ENCODE measurements around the gene SFTPB.
"Not testable (repeated sequence)": the region's sequence is repeated elsewhere in the genome, so short reads cannot be mapped to it uniquely, and the experiment has no call there.

The SFTPB gene

GRCh38 chr2:85681372-85681763, 13.4 kb upstream of the SFTPB start:
- ATAC-seq (replicated peaks; ENCODE audit: extremely low read depth, poor library complexity, severe bottlenecking) (no peak), DNase-seq (ENCODE audit: low spot score in 2 of 2) (no peak)
- Mint-ChIP-seq H3K36me3 (ENCODE audit: insufficient read depth) (no peaks in the 10 kb centered on the region), H3K9me3 (no peaks in the 10 kb centered on the region), H3K27ac (ENCODE audit: low read depth) (peak overlapping the region; percentile 30), H3K4me3 (peak overlapping the region; percentile 50), H3K27me3 (no peaks in the 10 kb centered on the region), H3K4me1 (peaks cover 4% of the 10 kb centered on the region)

- peaks cover 4% of the 10 kb centered on the region for H3K4me1 Mint-ChIP-seq
- DNase-seq (ENCODE audit: low spot score in 2 of 2) = no peak
- H3K27me3 Mint-ChIP-seq = no peaks in the 10 kb centered on the region
- peak overlapping the region; percentile 50 for H3K4me3 Mint-ChIP-seq
- ATAC-seq (replicated peaks; ENCODE audit: extremely low read depth, poor library complexity, severe bottlenecking) = no peak
- H3K27ac Mint-ChIP-seq (ENCODE audit: low read depth) = peak overlapping the region; percentile 30
- no peaks in the 10 kb centered on the region for H3K36me3 Mint-ChIP-seq (ENCODE audit: insufficient read depth)
- H3K9me3 Mint-ChIP-seq = no peaks in the 10 kb centered on the region
These were observed 12.8 kb upstream of the SFTPB start for GRCh38 chr2:85680707-85681371.

- H3K36me3 Mint-ChIP-seq (ENCODE audit: insufficient read depth) = no peaks in the 10 kb centered on the region
- no peaks in the 10 kb centered on the region for H3K27me3 Mint-ChIP-seq
- DNase-seq (ENCODE audit: low spot score in 2 of 2) (peak; percentile 61 to 79), ATAC-seq (replicated peaks; ENCODE audit: extremely low read depth, poor library complexity, severe bottlenecking) (peak; percentile 83)
- H3K9me3 Mint-ChIP-seq = no peaks in the 10 kb centered on the region
- H3K27ac Mint-ChIP-seq (ENCODE audit: low read depth) = no peak overlapping the region
- H3K4me1 Mint-ChIP-seq = peaks cover 4% of the 10 kb centered on the region
- no peak overlapping the region for H3K4me3 Mint-ChIP-seq
These were observed 11.0 kb upstream of the SFTPB start for GRCh38 chr2:85678794-85679672.

GRCh38 chr2:85678377-85678776, 10.4 kb upstream of the SFTPB start:
- Mint-ChIP-seq H3K4me3 (no peak overlapping the region), H3K27ac (ENCODE audit: low read depth) (no peak overlapping the region), H3K27me3 (no peaks in the 10 kb centered on the region), H3K4me1 (peaks cover 4% of the 10 kb centered on the region), H3K9me3 (no peaks in the 10 kb centered on the region), H3K36me3 (ENCODE audit: insufficient read depth) (no peaks in the 10 kb centered on the region)
- DNase-seq (ENCODE audit: low spot score in 2 of 2) (no peak), ATAC-seq (replicated peaks; ENCODE audit: extremely low read depth, poor library complexity, severe bottlenecking) (no peak)

- H3K27me3 Mint-ChIP-seq = no peaks in the 10 kb centered on the region
- no peaks in the 10 kb centered on the region for H3K9me3 Mint-ChIP-seq
- ATAC-seq (replicated peaks; ENCODE audit: extremely low read depth, poor library complexity, severe bottlenecking) (no peak), DNase-seq (ENCODE audit: low spot score in 2 of 2) (no peak)
- no peaks in the 10 kb centered on the region for H3K4me1 Mint-ChIP-seq
- H3K36me3 Mint-ChIP-seq (ENCODE audit: insufficient read depth) = no peaks in the 10 kb centered on the region
- no peak overlapping the region for H3K4me3 Mint-ChIP-seq
- no peak overlapping the region for H3K27ac Mint-ChIP-seq (ENCODE audit: low read depth)
These were observed 8.0 kb upstream of the SFTPB start for GRCh38 chr2:85675866-85676548.

GRCh38 chr2:85675427-85675826, 7.4 kb upstream of the SFTPB start:
- no peaks in the 10 kb centered on the region for H3K27me3 Mint-ChIP-seq
- no peak overlapping the region for H3K4me3 Mint-ChIP-seq
- H3K4me1 Mint-ChIP-seq = no peaks in the 10 kb centered on the region
- H3K36me3 Mint-ChIP-seq (ENCODE audit: insufficient read depth) = no peaks in the 10 kb centered on the region
- H3K9me3 Mint-ChIP-seq = no peaks in the 10 kb centered on the region
- H3K27ac Mint-ChIP-seq (ENCODE audit: low read depth) = no peak overlapping the region
- ATAC-seq (replicated peaks; ENCODE audit: extremely low read depth, poor library complexity, severe bottlenecking) (no peak), DNase-seq (ENCODE audit: low spot score in 2 of 2) (no peak)

GRCh38 chr2:85674417-85674816, 6.4 kb upstream of the SFTPB start:
- no peak for DNase-seq (ENCODE audit: low spot score in 2 of 2)
- H3K27ac Mint-ChIP-seq (ENCODE audit: low read depth) = no peak overlapping the region
- H3K4me1 Mint-ChIP-seq = no peaks in the 10 kb centered on the region
- H3K4me3 Mint-ChIP-seq = no peak overlapping the region
- no peaks in the 10 kb centered on the region for H3K36me3 Mint-ChIP-seq (ENCODE audit: insufficient read depth)
- H3K9me3 Mint-ChIP-seq = no peaks in the 10 kb centered on the region
- no peaks in the 10 kb centered on the region for H3K27me3 Mint-ChIP-seq
- no peak for ATAC-seq (replicated peaks; ENCODE audit: extremely low read depth, poor library complexity, severe bottlenecking)

- ATAC-seq (replicated peaks; ENCODE audit: extremely low read depth, poor library complexity, severe bottlenecking) (no peak), DNase-seq (ENCODE audit: low spot score in 2 of 2) (no peak)
- Mint-ChIP-seq H3K4me1 (no peaks in the 10 kb centered on the region), H3K9me3 (no peaks in the 10 kb centered on the region), H3K4me3 (no peak overlapping the region), H3K36me3 (ENCODE audit: insufficient read depth) (no peaks in the 10 kb centered on the region), H3K27ac (ENCODE audit: low read depth) (no peak overlapping the region), H3K27me3 (no peaks in the 10 kb centered on the region)
These were observed 5.8 kb upstream of the SFTPB start for GRCh38 chr2:85673716-85674375.

- no peak overlapping the region for H3K4me3 Mint-ChIP-seq
- H3K4me1 Mint-ChIP-seq = no peaks in the 10 kb centered on the region
- DNase-seq (ENCODE audit: low spot score in 2 of 2) = no peak
These were observed 4.5 kb upstream of the SFTPB start for GRCh38 chr2:85672456-85672855.

GRCh38 chr2:85670416-85670815, 2.4 kb upstream of the SFTPB start:
- H3K36me3 Mint-ChIP-seq (ENCODE audit: insufficient read depth); H3K27me3 Mint-ChIP-seq; H3K4me3 Mint-ChIP-seq; H3K9me3 Mint-ChIP-seq; H3K27ac Mint-ChIP-seq (ENCODE audit: low read depth); H3K4me1 Mint-ChIP-seq; DNase-seq (ENCODE audit: low spot score in 2 of 2); ATAC-seq (replicated peaks; ENCODE audit: extremely low read depth, poor library complexity, severe bottlenecking): not testable (repeated sequence)

More at GRCh38 chr2:85672456-85672855, 4.5 kb upstream of the SFTPB start:
- Mint-ChIP-seq H3K27ac (ENCODE audit: low read depth) (no peak overlapping the region), H3K36me3 (ENCODE audit: insufficient read depth) (no peaks in the 10 kb centered on the region), H3K9me3 (no peaks in the 10 kb centered on the region), H3K27me3 (no peaks in the 10 kb centered on the region)
- ATAC-seq (replicated peaks; ENCODE audit: extremely low read depth, poor library complexity, severe bottlenecking) = no peak

- no peaks in the 10 kb centered on the region for H3K9me3 Mint-ChIP-seq
- no peak for ATAC-seq (replicated peaks; ENCODE audit: extremely low read depth, poor library complexity, severe bottlenecking)
- no peaks in the 10 kb centered on the region for H3K36me3 Mint-ChIP-seq (ENCODE audit: insufficient read depth)
- no peak overlapping the region for H3K27ac Mint-ChIP-seq (ENCODE audit: low read depth)
- H3K4me1 Mint-ChIP-seq = no peaks in the 10 kb centered on the region
- no peaks in the 10 kb centered on the region for H3K27me3 Mint-ChIP-seq
- DNase-seq (ENCODE audit: low spot score in 2 of 2) = no peak
- H3K4me3 Mint-ChIP-seq = no peak overlapping the region
These were observed 1.6 kb upstream of the SFTPB start for GRCh38 chr2:85669549-85669948.

GRCh38 chr2:85668857-85669142, 801 bp upstream of the SFTPB start:
- H3K9me3 Mint-ChIP-seq = no peaks in the 10 kb centered on the region
- H3K36me3 Mint-ChIP-seq (ENCODE audit: insufficient read depth) = no peaks in the 10 kb centered on the region
- no peak overlapping the region for H3K27ac Mint-ChIP-seq (ENCODE audit: low read depth)
- H3K4me1 Mint-ChIP-seq = no peaks in the 10 kb centered on the region
- no peaks in the 10 kb centered on the region for H3K27me3 Mint-ChIP-seq
- no peak overlapping the region for H3K4me3 Mint-ChIP-seq
- ATAC-seq (replicated peaks; ENCODE audit: extremely low read depth, poor library complexity, severe bottlenecking) (no peak), DNase-seq (ENCODE audit: low spot score in 2 of 2) (no peak)
